Measurements from ENCODE around the gene GLCE. TPM values are rescaled to one million over a fixed set of nuclear protein-coding genes. Genes with fewer than 3 reads are reported as not detected.
"Not testable (repeated sequence)": the region's sequence is repeated elsewhere in the genome, so short reads cannot be mapped to it uniquely, and the experiment has no call there.

GLCE gene
- total RNA-seq, 2 donors from 2014 or later: 34.0 to 37.7 TPM

- intact Hi-C loops (cut with DNase I, micrococcal nuclease): no loop called here
- ATAC-seq: no peak
- DNase-seq: no peak
Observed at GRCh38 chr15:69133862-69134519, 26.4 kb upstream of the GLCE start.

- DNase-seq (no peak), ATAC-seq (no peak)
- intact Hi-C loops (cut with DNase I, micrococcal nuclease): no loop called here
Observed at GRCh38 chr15:69134791-69135190, 25.6 kb upstream of the GLCE start.

DNA sequence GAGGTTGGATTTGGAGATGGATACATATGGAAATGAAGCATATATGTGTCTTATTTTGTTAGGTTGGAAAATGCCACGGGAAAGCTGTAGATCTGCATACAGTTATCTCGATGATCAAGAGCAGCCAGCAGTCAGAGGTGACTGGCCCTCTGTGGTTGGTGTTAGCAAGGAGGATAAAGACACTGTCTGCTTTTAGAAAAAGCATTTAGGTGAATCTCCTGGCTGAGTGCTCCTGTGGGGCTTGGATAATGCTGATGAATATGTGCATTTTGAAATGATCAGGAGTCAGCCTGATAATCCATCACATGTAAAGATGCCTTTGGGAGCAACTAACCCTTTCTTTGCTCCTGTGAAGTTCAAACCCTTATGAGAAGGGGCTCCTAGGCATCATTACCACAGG is 24.9 kb upstream of the GLCE start:
- intact Hi-C loops (cut with DNase I, micrococcal nuclease): no loop called here
- DNase-seq (no peak), ATAC-seq (no peak)

GRCh38 chr15:69138963-69139362 is 21.5 kb upstream of the GLCE start:
- ATAC-seq: no peak
- DNase-seq: no peak
- intact Hi-C loops (cut with DNase I, micrococcal nuclease): no loop called here

DNA sequence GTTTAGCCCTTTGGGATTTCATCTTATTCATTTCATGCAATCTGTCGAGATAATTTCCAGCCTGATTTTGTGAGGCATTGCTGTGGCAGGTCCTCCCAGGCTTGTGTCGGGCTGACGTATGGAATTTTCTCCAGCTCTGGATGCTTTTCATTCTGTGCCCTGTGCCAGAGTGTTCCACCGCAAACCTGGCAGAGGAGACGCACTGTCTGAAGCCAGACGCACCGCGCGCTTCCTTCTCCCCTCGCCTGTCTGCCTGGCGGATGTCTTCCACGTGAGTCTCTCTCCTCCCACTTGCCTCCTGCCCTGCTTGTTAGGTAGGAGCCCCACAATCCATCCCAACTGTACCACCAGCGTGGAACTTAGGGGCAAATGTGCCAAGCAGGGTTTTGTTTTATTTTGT is 20.1 kb upstream of the GLCE start:
- ATAC-seq (no peak), DNase-seq (no peak)
- intact Hi-C loops (cut with DNase I, micrococcal nuclease): no loop called here

DNA sequence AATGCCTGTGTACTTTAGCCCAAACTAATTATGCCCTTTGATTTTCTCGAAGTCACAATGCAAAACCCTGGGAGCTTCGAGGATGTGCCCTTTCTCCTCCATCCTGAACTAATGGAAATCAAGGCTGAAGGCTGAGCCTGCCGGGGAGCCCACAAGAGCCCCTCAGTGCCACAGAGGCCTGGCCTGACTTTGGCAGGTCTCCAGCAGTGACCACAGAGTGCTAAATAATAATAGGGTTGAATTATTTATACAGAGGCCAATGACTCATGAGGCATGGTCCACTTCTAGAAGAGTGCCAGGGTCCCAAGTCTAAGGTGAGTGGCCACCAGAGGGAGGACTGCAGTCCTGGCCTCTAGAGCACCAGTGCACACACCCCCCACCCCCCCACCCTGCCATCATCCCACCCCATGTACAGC is 19.1 kb upstream of the GLCE start:
- intact Hi-C loops (cut with DNase I, micrococcal nuclease): no loop called here
- no peak for DNase-seq
- peak; percentile 33 for ATAC-seq

GRCh38 chr15:69141833-69142232 is 18.6 kb upstream of the GLCE start:
- intact Hi-C loops (cut with DNase I, micrococcal nuclease): no loop called here
- peak; percentile 25 for ATAC-seq
- DNase-seq: no peak

DNA sequence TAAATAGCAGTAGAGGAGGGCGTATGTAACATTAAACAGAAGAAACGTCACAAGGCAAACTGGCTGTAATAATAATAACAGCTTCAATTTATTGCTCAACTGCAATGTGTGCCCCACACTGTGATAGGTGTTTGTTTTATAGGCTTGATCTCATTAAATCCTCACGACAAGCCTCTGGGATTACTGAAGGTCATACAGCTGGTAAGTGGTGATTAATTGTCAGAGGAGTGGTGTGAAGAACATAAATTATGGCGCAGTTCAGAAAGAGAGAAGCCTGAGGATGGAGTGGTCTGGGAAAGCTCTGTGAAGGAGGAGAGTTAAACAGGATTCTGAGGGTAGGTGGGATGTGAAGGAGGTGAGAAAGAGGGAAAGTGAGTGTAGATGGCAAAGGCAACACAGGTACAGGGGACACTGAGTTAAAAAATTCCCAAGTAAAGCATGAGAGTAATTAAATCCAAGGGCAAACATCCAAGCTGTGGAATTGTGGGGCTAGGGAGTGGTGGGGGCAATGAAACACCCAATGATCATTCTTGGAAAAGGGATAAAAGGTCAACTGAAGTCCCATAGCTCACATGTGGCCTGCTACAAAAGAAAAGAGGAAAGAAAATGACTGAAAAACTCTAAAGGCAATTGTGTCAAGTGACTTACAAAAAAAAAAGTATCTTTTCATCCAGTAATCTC is 16.5 kb upstream of the GLCE start:
- ATAC-seq (peak; percentile 77), DNase-seq (no peak)
- intact Hi-C loops (cut with DNase I, micrococcal nuclease): no loop called here

DNA sequence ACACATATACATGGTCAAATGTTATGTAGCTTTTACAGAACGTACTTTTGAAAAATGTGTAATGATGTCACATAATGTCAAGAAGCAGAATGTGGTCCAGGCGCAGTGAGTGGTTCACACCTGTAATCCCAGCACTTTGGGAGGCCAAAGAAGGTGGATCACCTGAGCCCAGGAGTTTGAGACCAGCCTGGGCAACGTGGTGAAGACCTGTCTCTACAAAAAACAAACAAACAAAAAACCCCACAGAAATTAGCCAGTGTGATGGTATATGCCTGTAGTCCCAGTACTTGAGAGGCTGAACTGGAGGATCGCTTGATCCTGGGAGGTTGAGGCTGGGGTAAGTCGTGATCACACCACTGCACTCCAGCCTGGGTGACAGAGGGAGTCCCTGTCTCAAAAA is 15.9 kb upstream of the GLCE start:
- intact Hi-C loops (cut with DNase I, micrococcal nuclease): no loop called here
- ATAC-seq: no peak
- no peak for DNase-seq

DNA sequence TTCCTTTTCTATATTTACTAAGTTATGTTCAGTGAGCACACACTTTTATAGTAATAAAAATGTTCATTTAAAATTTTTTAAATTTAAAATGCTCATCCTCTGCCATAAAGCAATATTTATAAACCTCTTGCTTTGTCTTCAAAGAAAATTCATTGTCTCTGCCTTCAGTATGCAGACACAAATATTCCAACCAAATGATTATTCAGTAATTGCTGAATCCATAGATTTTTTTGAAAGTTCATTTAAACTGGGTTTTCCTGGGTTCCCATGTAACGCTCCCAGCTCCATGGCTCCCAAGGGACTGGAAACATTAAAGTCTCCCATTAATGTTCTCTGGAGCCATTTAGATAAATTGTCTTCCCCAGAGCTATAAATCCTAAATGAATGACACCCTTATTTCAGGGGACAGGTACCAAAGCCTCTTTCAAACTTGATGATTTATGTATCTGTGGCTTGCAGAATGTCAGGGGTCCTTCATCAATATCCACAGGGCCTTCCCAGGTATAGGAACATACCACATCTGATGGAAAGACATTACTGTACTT is 15.2 kb upstream of the GLCE start:
- intact Hi-C loops (cut with DNase I, micrococcal nuclease): no loop called here
- DNase-seq (no peak), ATAC-seq (no peak)

DNA sequence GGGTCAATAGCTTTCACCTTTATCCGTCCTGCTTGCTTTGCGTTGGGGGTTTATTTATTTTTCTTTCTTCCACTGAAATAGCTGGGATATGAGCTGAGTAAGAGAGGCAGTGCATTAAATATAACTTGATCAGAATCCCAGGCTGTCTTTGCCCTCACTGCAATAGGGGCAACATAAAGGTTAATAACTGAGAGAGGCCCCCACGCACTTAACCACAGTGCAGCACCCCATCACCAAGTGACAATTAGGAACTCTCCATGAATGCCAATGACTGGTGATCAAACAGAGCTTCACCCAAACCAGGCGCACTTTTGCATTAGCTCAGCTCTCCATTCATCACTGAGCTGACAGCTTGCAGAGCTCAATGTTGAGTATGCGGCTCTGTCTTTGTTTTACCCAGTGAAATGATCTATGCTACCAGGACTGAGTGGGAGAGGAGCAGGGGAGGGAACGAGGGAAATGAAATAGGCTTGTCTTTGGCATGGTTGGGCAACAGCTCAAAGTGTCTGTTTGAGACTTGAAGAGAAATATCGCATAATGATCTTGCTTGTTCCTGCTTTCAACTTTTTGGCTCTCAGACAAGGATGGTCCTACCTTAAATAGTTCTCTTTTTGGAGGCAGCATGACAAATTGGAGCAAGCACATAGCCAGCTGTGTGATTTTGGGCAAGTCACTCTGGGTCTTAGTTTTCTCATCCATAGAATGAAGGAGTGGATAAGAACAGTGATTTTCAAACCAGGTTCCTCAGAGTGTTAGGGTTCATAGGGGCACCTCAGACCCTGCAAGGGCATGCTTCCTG is 14.5 kb upstream of the GLCE start:
- ATAC-seq (no peak), DNase-seq (no peak)
- intact Hi-C loops (cut with DNase I, micrococcal nuclease): no loop called here

DNA sequence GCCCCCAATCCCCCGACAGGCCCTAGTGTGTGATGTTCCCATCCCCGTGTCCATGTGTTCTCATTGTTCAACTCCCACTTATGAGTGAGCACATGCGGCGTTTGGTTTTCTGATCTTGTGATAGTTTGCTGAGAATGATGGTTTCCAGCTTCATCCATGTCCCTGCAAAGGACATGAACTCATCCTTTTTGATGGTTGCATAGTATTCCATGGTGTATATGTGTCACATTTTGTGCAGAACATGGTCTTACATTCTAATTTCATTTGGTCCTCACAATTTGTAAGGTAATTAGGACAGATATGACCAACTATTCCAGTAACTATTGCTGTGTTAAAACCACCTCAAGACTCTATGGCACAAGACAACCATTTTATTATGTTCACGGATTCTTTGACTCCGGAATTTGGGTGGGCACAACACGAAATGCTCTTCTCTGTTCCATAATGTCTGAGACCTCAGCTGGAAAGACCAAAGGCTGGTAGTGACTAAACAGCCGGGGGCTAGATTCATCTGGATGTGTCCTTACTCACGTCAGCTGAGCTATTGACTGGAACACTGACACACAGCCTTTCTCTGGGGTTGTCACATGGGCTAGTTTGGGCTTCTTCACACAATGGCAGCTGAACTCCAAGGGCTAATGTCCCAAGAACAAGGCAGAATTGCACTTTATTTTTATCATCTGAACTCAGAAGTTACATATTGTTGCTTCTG is 13.6 kb upstream of the GLCE start:
- DNase-seq: no peak
- ATAC-seq: no peak
- intact Hi-C loops (cut with DNase I, micrococcal nuclease): no loop called here

DNA sequence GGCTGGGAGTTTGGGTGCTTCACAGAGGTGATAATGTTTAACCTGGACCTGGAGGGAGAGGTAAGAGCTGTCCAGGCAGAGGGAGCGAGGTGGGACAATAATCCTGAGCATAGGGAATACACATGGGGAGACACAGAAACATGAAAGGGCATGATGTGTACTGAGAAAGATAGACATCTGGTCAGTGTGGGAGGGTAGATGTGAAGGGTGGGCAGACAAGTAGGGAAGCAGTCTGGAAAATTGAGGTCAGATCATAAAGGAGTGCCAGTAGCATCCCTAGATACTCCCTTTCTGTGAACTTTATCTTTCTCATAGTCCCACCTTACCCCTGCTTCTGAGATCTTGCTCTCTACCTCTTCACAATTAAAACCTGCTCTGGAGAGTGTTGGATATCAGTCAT is 12.0 kb upstream of the GLCE start:
- intact Hi-C loops (cut with DNase I, micrococcal nuclease): no loop called here
- DNase-seq (no peak), ATAC-seq (no peak)

DNA sequence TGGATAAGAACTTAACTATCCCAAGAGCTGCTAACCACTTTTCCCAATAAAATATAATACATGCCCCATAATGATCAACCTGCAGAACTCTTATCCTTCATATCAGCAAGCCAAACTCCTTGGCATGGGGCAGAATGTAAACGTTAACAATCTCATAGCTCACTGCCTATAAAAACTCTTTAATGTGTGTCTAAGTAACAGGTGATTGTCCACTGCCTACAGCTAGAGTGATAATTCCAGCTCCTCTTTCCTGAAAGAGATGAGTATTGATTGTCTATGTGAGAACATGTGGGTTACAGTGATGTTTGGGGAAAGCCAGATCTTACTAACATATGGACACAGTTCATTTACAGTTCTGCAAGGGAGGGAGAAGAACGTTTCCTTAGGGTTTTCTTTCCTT is 11.3 kb upstream of the GLCE start:
- ATAC-seq (peak; percentile 55), DNase-seq (no peak)
- intact Hi-C loops (cut with DNase I, micrococcal nuclease): no loop called here

DNA sequence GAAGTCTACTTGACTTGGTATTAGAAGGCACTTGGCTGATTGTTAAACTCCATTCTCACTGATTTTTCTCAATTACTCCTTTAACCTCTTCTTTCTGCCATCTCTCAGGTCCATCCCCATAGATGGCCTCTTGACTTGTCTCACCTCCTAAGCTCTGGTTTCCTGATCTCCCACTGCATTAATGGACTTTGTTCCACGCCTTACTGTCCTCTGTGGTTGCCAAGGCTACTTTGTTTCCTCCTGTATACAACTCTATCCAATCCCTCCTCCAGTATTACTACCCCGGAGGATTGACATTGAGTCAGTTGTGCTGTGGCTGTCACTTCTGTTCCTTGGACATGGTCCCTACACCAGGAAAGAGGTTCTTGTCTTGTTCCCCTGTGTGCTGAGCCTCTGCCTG is 10.6 kb upstream of the GLCE start:
- no peak for DNase-seq
- intact Hi-C loops (cut with DNase I, micrococcal nuclease): no loop called here

GRCh38 chr15:69150336-69150735 is 10.1 kb upstream of the GLCE start:
- no peak for DNase-seq
- intact Hi-C loops (cut with DNase I, micrococcal nuclease): no loop called here
- ATAC-seq: no peak

More for the DNA sequence above, 10.6 kb upstream of the GLCE start:
- ATAC-seq: peak; percentile 94

GRCh38 chr15:69150841-69151240 is 9.6 kb upstream of the GLCE start:
- DNase-seq (no peak), ATAC-seq (no peak)
- intact Hi-C loops (cut with DNase I, micrococcal nuclease): no loop called here

DNA sequence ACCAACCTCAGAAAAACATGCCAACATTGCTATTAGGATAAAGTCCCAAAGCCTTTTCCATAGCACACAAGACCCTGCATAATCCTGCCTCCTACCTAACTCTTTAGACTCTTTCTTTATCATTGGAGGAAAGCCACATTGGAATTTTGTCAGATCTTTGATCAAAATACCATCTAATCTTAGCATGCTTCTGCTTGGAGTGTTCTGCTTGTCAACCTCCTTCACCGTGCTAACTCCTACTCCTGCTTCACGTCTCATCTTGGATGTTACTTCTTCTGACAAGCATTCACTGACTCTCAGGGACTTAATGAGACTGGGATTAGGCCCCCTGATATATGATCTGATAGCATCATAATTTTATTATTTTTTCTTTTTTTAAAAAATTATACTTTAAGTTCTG is 7.4 kb upstream of the GLCE start:
- no peak for ATAC-seq
- DNase-seq: no peak
- intact Hi-C loops (cut with DNase I, micrococcal nuclease): no loop called here

DNA sequence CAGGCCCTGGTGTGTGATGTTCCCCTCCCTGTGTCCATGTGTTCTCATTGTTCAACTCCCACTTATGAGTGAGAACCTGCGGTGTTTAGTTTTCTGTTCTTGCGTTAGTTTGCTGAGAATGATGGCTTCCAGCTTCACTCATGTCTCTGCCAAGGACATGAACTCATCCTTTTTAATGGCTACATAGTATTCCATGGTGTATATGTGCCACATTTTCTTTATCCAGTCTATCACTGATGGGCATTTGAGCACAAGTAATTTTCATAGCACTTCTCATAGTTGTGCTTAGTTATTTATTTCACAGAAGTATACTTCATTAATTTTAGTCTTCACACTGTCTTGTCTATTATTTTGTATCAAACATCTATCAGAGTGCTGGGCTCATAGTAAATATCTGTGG is 6.8 kb upstream of the GLCE start:
- DNase-seq; ATAC-seq; intact Hi-C loops (cut with DNase I, micrococcal nuclease): not testable (repeated sequence)

Measured in left colon (tissue), 2 donors.